ENCODE results near the gene GTF2IRD1. TPM values are rescaled to one million over a fixed set of nuclear protein-coding genes. Genes with fewer than 3 reads are reported as not detected.

The GTF2IRD1 gene
- total and polyA plus RNA-seq, 10 donors, result 2.4 to 6.6 (median 3.6) TPM

- no peak for DNase-seq
- Histone ChIP-seq H3K4me3 (no peak overlapping the region), H3K27ac (no peak overlapping the region), H3K4me1 (no peaks in the 10 kb centered on the region), H3K9me3 (peaks cover 0 to 17% (median 12%) of the 10 kb centered on the region in 8 donors), H3K36me3 (peaks cover 0 to 21% (median 4%) of the 10 kb centered on the region in 6 donors), H3K27me3 (replicated peaks in 1 of 7) (no peaks in the 10 kb centered on the region)
- WGBS, 5 donors, result 84 to 99% (median 92%) methylated on average over 4 of the region's 4 CpGs
- intact Hi-C loops (cut with DNase I; ENCODE audit: low total_unique reads), result no loop called here
- TF ChIP-seq POLR2AphosphoS5 (IDR thresholded peaks at IDR 0.05) (no peak), CTCF (IDR thresholded peaks at IDR 0.05 in 8 of 11, conservative IDR thresholded peaks at IDR 0.05 in 3 of 11) (no peak)
Measured at GRCh38 chr7:74523015-74523414, 69.3 kb downstream of the GTF2IRD1 start.

GRCh38 chr7:74525140-74525539, 71.4 kb downstream of the GTF2IRD1 start:
- peaks cover 0 to 17% (median 12%) of the 10 kb centered on the region in 8 donors for H3K9me3 ChIP-seq
- H3K27ac ChIP-seq, result no peak overlapping the region
- no peak for TF ChIP-seq POLR2A (IDR thresholded peaks at IDR 0.05)
- TF ChIP-seq CTCF (IDR thresholded peaks at IDR 0.05 in 8 of 11, conservative IDR thresholded peaks at IDR 0.05 in 3 of 11), result no peak
- TF ChIP-seq POLR2AphosphoS5 (IDR thresholded peaks at IDR 0.05), result no peak
- no peaks in the 10 kb centered on the region for H3K27me3 ChIP-seq (replicated peaks in 1 of 7)
- no peak for DNase-seq
- H3K36me3 ChIP-seq, result peaks cover 0 to 28% (median 4%) of the 10 kb centered on the region in 6 donors
- H3K4me3 ChIP-seq, result no peak overlapping the region
- no peaks in the 10 kb centered on the region for H3K4me1 ChIP-seq
- WGBS, 5 donors, result 88 to 99% (median 93%) methylated on average over 6 of the region's 6 CpGs
- intact Hi-C loops (cut with DNase I; ENCODE audit: low total_unique reads), result no loop called here

GRCh38 chr7:74525881-74526280, 72.2 kb downstream of the GTF2IRD1 start:
- no peak overlapping the region for H3K27ac ChIP-seq
- no peaks in the 10 kb centered on the region for H3K4me1 ChIP-seq
- DNase-seq, result no peak
- TF ChIP-seq POLR2A (IDR thresholded peaks at IDR 0.05), result no peak
- no peak for TF ChIP-seq CTCF (IDR thresholded peaks at IDR 0.05 in 8 of 11, conservative IDR thresholded peaks at IDR 0.05 in 3 of 11)
- no peak for TF ChIP-seq POLR2AphosphoS5 (IDR thresholded peaks at IDR 0.05)
- no peak overlapping the region for H3K4me3 ChIP-seq
- intact Hi-C loops (cut with DNase I; ENCODE audit: low total_unique reads), result no loop called here
- H3K27me3 ChIP-seq (replicated peaks in 1 of 7), result no peaks in the 10 kb centered on the region
- H3K9me3 ChIP-seq, result peaks cover 0 to 16% (median 12%) of the 10 kb centered on the region in 8 donors
- 74 to 89% (median 80%) methylated on average over 3 to 7 of the region's 7 CpGs for WGBS, 5 donors
- peaks cover 0 to 28% (median 4%) of the 10 kb centered on the region in 6 donors for H3K36me3 ChIP-seq

GRCh38 chr7:74526780-74527179, 73.1 kb downstream of the GTF2IRD1 start:
- no peak overlapping the region for H3K27ac ChIP-seq
- peaks cover 0 to 8% (median 3%) of the 10 kb centered on the region in 8 donors for H3K9me3 ChIP-seq
- H3K4me3 ChIP-seq, result no peak overlapping the region
- peaks cover 0 to 19% (median 0%) of the 10 kb centered on the region in 6 donors for H3K36me3 ChIP-seq
- no peak for TF ChIP-seq CTCF (IDR thresholded peaks at IDR 0.05 in 8 of 11, conservative IDR thresholded peaks at IDR 0.05 in 3 of 11)
- no peak for TF ChIP-seq POLR2AphosphoS5 (IDR thresholded peaks at IDR 0.05)
- no peak for TF ChIP-seq POLR2A (IDR thresholded peaks at IDR 0.05)
- H3K4me1 ChIP-seq, result no peaks in the 10 kb centered on the region
- H3K27me3 ChIP-seq (replicated peaks in 1 of 7), result no peaks in the 10 kb centered on the region
- DNase-seq, result no peak
- 83 to 93% (median 86%) methylated on average over 8 of the region's 8 CpGs for WGBS, 5 donors
- intact Hi-C loops (cut with DNase I; ENCODE audit: low total_unique reads), result no loop called here

All from spleen (tissue), 11 donors.